ENCODE data around the gene PCIF1. TPM values are rescaled to one million over a fixed set of nuclear protein-coding genes. Genes with fewer than 3 reads are reported as not detected.

The PCIF1 gene
- total and polyA plus RNA-seq, 9 of the 15 experiments (the other 6 are each of a cell fraction or from before 2014, with no cell fraction given) = 5.8 to 29.4 (median 11.3) TPM

DNA sequence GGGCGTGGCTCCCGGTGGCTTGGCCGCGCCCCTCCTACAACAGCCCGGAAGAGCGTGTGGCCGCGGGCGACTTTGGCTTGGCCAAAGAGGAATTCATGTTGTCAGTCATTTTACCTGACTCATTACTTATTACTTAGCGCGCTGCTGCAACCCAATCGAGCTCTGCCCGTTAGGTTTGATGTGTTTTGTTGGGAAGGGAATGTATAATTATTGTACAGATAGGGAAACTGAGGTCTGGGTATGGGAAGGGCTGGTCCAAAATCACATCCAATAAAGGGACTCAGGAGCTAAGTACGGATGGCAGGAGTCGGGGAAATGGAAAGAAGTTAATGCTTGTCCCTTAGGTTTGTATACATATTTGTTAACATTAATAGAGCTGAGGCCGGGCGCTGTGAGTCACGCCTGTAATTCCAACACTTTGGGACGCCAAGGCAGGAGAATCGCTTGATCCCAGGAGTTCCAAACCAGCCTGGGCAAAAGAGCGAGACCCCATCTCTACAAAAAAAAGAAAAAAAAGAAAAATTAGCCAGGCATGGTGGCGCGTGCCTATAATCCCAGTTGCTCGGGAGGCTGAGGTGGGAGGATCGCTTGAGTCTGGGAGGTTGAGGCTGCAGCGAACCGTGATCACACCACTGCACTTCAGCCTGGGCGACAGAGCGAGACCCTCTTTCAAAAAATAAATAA is 38.2 kb downstream of the PCIF1 start (continued):
- TF ChIP-seq, protein P1, sequence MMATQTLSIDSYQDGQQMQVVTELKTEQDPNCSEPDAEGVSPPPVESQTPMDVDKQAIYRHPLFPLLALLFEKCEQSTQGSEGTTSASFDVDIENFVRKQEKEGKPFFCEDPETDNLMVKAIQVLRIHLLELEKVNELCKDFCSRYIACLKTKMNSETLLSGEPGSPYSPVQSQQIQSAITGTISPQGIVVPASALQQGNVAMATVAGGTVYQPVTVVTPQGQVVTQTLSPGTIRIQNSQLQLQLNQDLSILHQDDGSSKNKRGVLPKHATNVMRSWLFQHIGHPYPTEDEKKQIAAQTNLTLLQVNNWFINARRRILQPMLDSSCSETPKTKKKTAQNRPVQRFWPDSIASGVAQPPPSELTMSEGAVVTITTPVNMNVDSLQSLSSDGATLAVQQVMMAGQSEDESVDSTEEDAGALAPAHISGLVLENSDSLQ (IDR thresholded peaks at IDR 0.05) = peak; percentile 92
- TF ChIP-seq GTF2E2 (tag; IDR thresholded peaks at IDR 0.05) (peak; percentile 91; the same call in 1 of the 2 replicates), JUNB (CRISPR knock-in tag; conservative IDR thresholded peaks at IDR 0.05) (no peak), LCOR (CRISPR knock-in tag; IDR thresholded peaks at IDR 0.05) (no peak), GATAD2B (IDR thresholded peaks at IDR 0.05; ENCODE audit: borderline replicate concordance) (0 out of 2 replicates have a peak, but pooled peaks have one; percentile 15), MCM5 (IDR thresholded peaks at IDR 0.05; ENCODE audit: low read depth) (no peak), TEAD4 (IDR thresholded peaks at IDR 0.05; ENCODE audit: low read length) (peak; percentile 7; the same call in 1 of the 2 replicates), TEAD4 (CRISPR knock-in tag; IDR thresholded peaks at IDR 0.05; ENCODE audit: borderline replicate concordance) (no peak), MEF2A (IDR thresholded peaks at IDR 0.05; ENCODE audit: control insufficient read depth, low read depth, low read length) (no peak), POLR2AphosphoS5 (IDR thresholded peaks at IDR 0.05; ENCODE audit: control insufficient read depth, insufficient read depth, low read depth, low read length) (peak; percentile 78; the same call in 1 of the 2 replicates), TAF7 (tag; IDR thresholded peaks at IDR 0.05) (peak; percentile 92), KDM5B (IDR thresholded peaks at IDR 0.05; ENCODE audit: insufficient replicate concordance, low read depth, low read length) (peak; percentile 80), TARDBP (IDR thresholded peaks at IDR 0.05) (0 out of 2 replicates have a peak, but pooled peaks have one; percentile 7), MEIS2 (IDR thresholded peaks at IDR 0.05; ENCODE audit: partially characterized antibody) (peak; percentile 81), CBX3 (IDR thresholded peaks at IDR 0.05; ENCODE audit: borderline replicate concordance in 1 of 2, low read length in 2 of 2) (0 out of 3 replicates have a peak, but pooled peaks of 1 of the 2 experiments have one; percentile 6), PTRF (tag; IDR thresholded peaks at IDR 0.05) (peak; percentile 44; the same call in 1 of the 2 replicates), FOXJ2 (tag; IDR thresholded peaks at IDR 0.05) (0 out of 2 replicates have a peak, but pooled peaks have one; percentile 9)
- TF ChIP-seq, protein P2, sequence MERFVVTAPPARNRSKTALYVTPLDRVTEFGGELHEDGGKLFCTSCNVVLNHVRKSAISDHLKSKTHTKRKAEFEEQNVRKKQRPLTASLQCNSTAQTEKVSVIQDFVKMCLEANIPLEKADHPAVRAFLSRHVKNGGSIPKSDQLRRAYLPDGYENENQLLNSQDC (CRISPR knock-in tag; IDR thresholded peaks at IDR 0.05) = no peak
- TF ChIP-seq, protein P3, sequence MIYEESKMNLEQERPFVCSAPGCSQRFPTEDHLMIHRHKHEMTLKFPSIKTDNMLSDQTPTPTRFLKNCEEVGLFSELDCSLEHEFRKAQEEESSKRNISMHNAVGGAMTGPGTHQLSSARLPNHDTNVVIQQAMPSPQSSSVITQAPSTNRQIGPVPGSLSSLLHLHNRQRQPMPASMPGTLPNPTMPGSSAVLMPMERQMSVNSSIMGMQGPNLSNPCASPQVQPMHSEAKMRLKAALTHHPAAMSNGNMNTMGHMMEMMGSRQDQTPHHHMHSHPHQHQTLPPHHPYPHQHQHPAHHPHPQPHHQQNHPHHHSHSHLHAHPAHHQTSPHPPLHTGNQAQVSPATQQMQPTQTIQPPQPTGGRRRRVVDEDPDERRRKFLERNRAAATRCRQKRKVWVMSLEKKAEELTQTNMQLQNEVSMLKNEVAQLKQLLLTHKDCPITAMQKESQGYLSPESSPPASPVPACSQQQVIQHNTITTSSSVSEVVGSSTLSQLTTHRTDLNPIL (CRISPR knock-in tag; IDR thresholded peaks at IDR 0.05) = no peak
- TF ChIP-seq, protein P4, sequence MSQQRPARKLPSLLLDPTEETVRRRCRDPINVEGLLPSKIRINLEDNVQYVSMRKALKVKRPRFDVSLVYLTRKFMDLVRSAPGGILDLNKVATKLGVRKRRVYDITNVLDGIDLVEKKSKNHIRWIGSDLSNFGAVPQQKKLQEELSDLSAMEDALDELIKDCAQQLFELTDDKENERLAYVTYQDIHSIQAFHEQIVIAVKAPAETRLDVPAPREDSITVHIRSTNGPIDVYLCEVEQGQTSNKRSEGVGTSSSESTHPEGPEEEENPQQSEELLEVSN (IDR thresholded peaks at IDR 0.05; ENCODE audit: borderline replicate concordance in 1 of 2, extremely low read depth in 1 of 2, insufficient read depth in 1 of 2, insufficient read length in 1 of 2, low read depth in 1 of 2, low read length in 1 of 2, poor library complexity in 1 of 2, severe bottlenecking in 1 of 2) = peak in 1 of 2 experiments; percentile 15

All from K562 (cell line).